Bronchial epithelial cell (primary cell): ENCODE results near the gene CMKLR1. TPM values are rescaled to one million over a fixed set of nuclear protein-coding genes. Genes with fewer than 3 reads are reported as not detected.

ENCODE experiments used
- DNase-seq: peaks from one replicate; pipeline ENCODE4 v3.0.0-alpha.2; 2010; ENCODE audit warnings: low read depth
- FAIRE-seq: peaks from 2 replicates; lab custom pipeline; 2011; peaks lifted over from hg19 to GRCh38; lab: Jason Lieb, UNC
- H3K27me3 ChIP-seq: 2 replicates; pipeline ENCODE4 v1.5.1; 2011; ENCODE audit warnings: low read length; ENCODE audit not compliant: control insufficient read depth, insufficient read depth
- H3K36me3 ChIP-seq: 2 replicates; pipeline ENCODE4 v1.5.1; 2011; ENCODE audit warnings: low read length; ENCODE audit not compliant: control insufficient read depth, insufficient read depth
- H3K4me3 ChIP-seq: 2 replicates; pipeline ENCODE4 v1.5.1; 2011; ENCODE audit warnings: mild to moderate bottlenecking, low read depth, low read length, control low read depth
- CTCF ChIP-seq: IDR thresholded peaks from 2 replicates; pipeline ENCODE4 v1.5.1; 2011; ENCODE audit warnings: mild to moderate bottlenecking, moderate library complexity, low read length, control low read depth, inconsistent platforms; ENCODE audit not compliant: insufficient read depth, severe bottlenecking
- total RNA-seq: library from RNA; depleted of rRNA; stranded (reverse); fragments of >200 nt; gene quantifications from 2 replicates; pipeline ENCODE4 v1.2.1, GENCODE V29; 2014

Gene CMKLR1
- total RNA-seq, 1 donor from 2014 or later = not detected

DNA sequence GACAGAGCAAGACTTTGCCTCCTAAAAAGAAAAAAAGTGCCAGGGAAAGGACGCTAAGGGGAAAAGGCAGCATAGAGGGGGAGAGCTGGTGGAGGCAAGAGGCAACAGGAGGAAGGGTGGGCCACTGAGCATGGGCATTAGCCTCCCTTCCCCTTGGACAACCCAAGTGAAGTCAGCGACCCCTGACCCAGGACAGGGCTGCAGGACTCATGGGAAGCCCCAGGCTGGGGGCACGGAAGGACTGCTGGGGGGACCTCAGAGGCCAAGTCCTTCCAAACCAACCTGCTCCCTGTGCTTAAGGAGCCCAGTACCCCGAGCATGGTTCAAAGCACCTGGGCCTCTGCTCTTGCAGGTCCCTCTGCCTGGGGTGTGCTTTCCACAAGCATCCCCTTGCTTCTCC is 27.5 kb downstream of the CMKLR1 start:
- no peak for TF ChIP-seq CTCF
- FAIRE-seq (no peak), DNase-seq (no peak)
- no peak overlapping the region for H3K4me3 ChIP-seq
- no peaks in the 10 kb centered on the region for H3K27me3 ChIP-seq
- H3K36me3 ChIP-seq = no peaks in the 10 kb centered on the region

GRCh38 chr12:108310489-108310888 is 28.6 kb downstream of the CMKLR1 start:
- H3K36me3 ChIP-seq = no peaks in the 10 kb centered on the region
- no peak for TF ChIP-seq CTCF
- DNase-seq (no peak), FAIRE-seq (no peak)
- H3K27me3 ChIP-seq = no peaks in the 10 kb centered on the region
- no peak overlapping the region for H3K4me3 ChIP-seq

- FAIRE-seq (no peak), DNase-seq (no peak)
- Histone ChIP-seq H3K4me3 (no peak overlapping the region), H3K36me3 (no peaks in the 10 kb centered on the region), H3K27me3 (no peaks in the 10 kb centered on the region)
- TF ChIP-seq CTCF = no peak
Measured at GRCh38 chr12:108309674-108310312, 29.3 kb downstream of the CMKLR1 start.

DNA sequence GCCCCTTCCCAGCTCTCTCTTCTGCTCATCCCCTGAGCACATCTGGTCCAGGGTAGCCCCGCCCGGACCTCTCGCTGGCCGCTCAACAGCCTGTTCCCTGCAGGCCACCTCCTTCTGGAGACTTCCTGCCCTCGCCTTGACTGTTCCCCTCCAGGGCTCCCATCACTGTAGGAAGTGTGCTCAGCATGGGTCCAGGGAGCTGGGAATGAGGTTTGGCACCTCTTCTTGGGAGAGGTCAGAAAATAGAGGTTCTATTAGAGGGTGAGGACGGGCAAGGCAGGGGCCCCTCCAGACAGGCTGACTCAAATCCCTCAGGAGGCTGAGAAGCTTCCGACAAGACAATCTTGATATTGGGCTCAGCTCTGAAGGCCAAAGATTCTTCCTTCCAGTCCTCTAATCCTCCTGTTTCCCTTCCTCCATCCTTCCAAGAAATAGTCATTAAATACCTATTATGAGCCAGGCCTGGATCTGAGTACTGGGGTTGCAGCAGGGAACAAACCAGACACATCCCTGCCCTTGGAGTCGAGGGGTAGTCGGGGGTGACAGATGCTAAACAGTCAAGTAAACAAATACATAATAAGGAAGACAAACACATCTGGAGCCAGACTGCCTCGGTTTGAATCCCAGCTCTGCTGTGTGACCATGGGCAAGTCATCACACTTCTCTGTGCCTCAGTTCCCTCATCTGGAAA is 30.6 kb downstream of the CMKLR1 start:
- Histone ChIP-seq H3K4me3 (no peak overlapping the region), H3K27me3 (peaks cover 1% of the 10 kb centered on the region), H3K36me3 (no peaks in the 10 kb centered on the region)
- FAIRE-seq (no peak), DNase-seq (no peak)
- no peak for TF ChIP-seq CTCF

GRCh38 chr12:108307006-108307405 is 32.1 kb downstream of the CMKLR1 start:
- no peak for DNase-seq
- Histone ChIP-seq H3K4me3 (no peak overlapping the region), H3K36me3 (no peaks in the 10 kb centered on the region), H3K27me3 (peaks cover 1% of the 10 kb centered on the region)
- no peak for TF ChIP-seq CTCF
- FAIRE-seq = no peak
